ENCODE results near the gene TNPO1. TPM values are rescaled to one million over a fixed set of nuclear protein-coding genes. Genes with fewer than 3 reads are reported as not detected.

TNPO1 gene
- total RNA-seq, 1 experiment from 2014 or later: 303 TPM

DNA sequence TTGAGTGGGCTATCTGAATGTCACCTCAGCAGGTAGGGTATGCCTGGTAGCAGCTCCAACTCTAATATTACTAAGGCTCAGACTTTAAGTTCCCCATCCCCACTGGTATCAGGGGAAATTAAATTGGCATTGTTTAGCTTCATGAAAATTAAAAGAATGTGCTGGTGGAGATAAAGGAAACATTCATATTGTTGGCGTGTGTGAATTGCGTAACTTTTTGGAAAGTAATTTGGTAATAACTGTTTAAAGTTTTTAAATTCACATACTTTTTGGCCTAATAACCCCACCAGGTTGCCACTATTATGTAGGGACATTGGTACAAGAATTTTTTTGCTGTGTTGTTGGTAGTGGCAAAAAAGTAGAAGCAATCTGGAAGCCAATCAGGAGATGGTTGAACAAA lies 29.4 kb downstream of the TNPO1 start:
- DNase-seq (ENCODE audit: low read depth, low spot score): no peak
- in situ Hi-C loops (cut with HindIII; ENCODE audit: low pct_unique_long_range_greater_than_20kb, low sequenced_read_pairs): no loop called here

DNA sequence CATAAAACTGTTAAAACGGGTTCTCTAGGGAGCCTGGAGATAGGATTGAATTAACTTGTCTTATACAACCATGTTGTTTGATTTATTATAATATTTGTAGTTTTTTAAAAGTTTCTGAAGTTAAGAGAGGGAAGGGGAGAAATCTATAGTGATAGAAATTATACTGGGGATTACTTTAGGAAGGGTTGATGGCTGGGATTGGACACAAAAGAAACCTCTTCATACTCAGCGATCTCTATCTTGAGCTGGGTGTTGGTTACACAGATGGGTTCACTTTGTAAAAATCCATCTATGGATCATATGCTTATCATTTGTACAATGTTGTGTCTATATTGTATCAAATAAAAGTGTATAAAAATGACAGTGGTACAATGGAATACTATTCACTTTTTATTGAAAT lies 30.0 kb downstream of the TNPO1 start:
- in situ Hi-C loops (cut with HindIII; ENCODE audit: low pct_unique_long_range_greater_than_20kb, low sequenced_read_pairs): no loop called here

DNA sequence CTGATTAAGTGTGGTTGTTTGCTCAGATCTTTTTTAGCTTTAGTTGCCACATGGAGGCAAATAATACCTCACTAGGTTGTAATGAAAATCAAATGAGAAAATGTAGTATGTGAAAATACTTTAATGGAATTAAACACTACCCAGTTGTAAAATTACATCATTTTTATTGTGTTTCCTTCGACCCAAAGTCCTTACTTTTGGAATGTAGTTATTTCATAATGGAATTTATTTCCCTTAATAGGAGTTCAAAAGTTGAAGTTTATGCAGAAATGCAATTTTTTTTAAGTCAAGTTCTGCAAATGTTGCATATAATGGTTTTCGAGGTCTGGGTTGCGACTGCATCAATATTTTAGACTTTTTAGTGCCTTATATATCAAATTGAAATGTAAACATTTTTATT lies 31.0 kb downstream of the TNPO1 start:
- in situ Hi-C loops (cut with HindIII; ENCODE audit: low pct_unique_long_range_greater_than_20kb, low sequenced_read_pairs): no loop called here
- no peak for DNase-seq (ENCODE audit: low read depth, low spot score)

More for the DNA sequence above, 30.0 kb downstream of the TNPO1 start:
- DNase-seq (ENCODE audit: low read depth, low spot score): no peak

DNA sequence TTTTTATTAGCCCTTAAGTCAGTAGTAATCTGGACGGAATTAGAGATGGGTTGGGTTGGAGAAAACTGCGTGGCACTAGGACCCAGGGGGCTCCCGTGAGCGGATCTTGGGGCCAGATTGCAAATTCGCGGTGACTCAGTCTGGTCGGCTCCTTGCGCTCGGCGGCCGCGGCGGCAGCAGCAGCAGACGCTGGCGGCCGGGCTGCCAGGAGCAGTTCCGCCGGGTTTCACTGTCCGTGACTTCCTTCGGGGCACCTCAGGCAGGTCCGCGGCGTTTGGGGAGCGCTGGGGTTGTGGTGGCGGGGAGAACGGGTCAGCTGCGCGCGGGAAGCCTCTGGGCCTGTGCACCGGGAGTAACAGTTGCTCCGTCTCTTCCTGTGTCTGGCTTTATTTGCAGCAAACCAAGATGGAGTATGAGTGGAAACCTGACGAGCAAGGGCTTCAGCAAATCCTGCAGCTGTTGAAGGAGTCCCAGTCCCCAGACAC lies 31.6 kb downstream of the TNPO1 start:
- peak; percentile 91 for DNase-seq (ENCODE audit: low read depth, low spot score)
- in situ Hi-C loops (cut with HindIII; ENCODE audit: low pct_unique_long_range_greater_than_20kb, low sequenced_read_pairs): no loop called here

DNA sequence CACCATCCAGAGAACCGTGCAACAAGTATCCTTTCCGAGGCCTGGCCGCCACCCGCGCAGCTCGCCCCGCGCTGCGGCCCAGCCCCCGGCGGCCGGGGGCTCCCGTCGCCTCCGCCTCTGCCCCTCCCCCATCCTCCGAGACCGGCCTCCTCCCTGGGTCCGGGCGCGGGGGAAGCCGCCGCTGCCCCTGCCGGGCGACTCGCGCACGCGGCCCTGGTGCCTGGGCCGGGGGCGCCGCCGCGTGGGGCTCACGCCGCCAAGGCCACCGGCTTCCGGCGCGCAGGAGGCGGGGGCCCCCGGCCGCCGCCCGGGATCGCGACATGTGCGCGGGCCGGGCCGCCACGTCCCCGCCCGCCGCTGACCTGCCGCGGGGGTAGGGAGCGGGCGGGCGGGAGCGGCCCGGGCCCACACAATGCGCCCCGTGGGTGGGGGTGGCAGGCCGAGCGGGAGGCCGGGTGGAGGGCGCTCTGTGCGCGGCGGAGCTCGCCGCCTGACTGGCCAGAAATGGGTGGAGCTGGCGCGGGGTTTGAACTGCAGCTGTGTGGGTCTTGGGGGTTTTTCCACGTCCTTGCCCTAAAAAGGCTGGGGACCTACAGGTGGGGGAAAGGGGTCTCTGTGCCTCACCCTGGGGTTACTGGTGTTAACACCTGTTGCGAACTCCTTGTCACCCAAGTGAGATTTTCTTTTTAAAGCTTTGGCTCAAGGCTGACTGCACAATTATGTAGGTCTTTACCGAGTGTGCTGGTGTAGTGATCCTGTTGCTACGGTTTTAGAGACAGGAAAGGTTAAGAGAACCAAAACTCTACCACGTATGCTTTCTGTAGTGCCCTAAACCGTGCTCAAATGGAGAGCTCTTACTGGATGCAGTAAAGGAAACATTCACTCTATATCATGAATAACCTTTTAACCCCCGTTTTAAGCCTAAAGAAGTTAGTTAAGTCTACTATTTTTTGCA lies 32.3 kb downstream of the TNPO1 start:
- DNase-seq (ENCODE audit: low read depth, low spot score): peak; percentile 54
- in situ Hi-C loops (cut with HindIII; ENCODE audit: low pct_unique_long_range_greater_than_20kb, low sequenced_read_pairs): no loop called here

DNA sequence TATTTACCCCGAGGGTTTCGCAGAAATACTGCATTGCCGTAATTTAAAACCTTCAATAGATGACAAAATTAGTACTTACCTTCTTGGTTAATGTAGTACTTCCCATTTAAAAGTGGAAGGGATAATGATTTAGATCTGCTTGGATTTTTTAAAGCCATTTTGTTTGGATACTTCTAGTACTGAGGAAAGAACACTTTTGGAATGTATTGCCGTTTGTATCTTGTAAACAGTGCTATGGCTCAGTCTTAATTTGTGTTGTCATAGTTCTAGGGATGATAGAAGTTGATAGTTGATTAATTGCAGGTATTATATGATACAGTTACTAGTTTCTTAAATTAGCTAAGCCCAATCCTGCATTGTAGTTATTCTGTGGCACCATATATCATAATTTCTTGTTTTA lies 33.1 kb downstream of the TNPO1 start:
- in situ Hi-C loops (cut with HindIII; ENCODE audit: low pct_unique_long_range_greater_than_20kb, low sequenced_read_pairs): no loop called here
- no peak for DNase-seq (ENCODE audit: low read depth, low spot score)

DNA sequence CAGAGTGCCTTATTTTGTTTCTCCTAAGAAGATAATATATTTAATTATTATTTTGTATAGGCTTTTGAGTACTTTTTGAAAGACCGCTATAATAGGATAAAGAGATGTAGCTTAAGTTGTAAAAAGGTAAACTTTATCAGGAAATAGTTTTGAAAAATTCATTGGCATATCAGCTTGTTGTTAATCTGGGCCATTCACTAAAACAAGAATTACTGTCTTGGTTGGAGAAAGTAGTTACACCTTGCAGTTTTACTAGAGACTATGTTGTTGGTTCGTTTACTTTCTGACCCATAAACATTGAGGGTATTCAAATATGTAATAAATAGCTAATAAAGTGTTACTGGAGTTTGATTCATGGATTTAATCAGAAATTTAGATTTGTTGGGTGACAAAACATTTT lies 33.7 kb downstream of the TNPO1 start:
- no peak for DNase-seq (ENCODE audit: low read depth, low spot score)
- in situ Hi-C loops (cut with HindIII; ENCODE audit: low pct_unique_long_range_greater_than_20kb, low sequenced_read_pairs): no loop called here

DNA sequence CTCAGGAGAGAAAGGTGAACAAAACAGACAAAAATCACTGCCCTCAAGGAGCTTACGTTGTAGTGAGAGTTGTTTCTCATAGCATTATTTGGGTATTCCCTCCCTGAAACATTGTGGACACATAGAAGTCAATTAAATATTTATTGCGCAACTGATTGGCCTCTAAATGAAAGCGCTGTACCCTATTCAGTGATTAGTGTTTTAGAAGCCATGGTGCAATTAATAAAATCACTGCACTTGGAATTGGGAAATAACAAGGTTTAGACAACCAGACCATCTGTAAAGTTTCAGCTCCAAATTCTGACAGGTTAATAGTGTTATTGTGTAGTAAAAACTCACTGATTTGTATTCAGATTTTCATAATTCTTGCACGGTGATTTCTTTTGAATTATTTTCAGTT lies 35.9 kb downstream of the TNPO1 start:
- no peak for DNase-seq (ENCODE audit: low read depth, low spot score)
- in situ Hi-C loops (cut with HindIII; ENCODE audit: low pct_unique_long_range_greater_than_20kb, low sequenced_read_pairs): no loop called here

DNA sequence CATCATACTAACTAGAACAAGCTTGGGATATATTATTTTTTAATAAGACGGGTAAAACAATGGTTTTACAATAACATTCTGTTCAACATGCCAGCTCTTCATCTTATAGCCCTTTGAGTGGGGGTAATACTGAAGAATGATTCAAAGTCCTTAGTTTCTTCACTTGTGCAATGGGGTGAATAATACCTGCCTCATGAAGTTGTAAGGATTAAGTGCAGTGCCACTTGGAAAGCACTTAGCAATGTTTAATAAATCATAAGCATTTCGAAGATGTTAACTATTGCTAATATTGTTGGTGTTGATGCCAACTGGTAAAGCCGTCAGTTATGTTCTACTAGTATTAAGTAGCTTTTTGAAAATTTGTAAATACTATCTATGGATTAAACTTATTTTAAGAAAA lies 38.0 kb downstream of the TNPO1 start:
- no peak for DNase-seq (ENCODE audit: low read depth, low spot score)
- in situ Hi-C loops (cut with HindIII; ENCODE audit: low pct_unique_long_range_greater_than_20kb, low sequenced_read_pairs): no loop called here

DNA sequence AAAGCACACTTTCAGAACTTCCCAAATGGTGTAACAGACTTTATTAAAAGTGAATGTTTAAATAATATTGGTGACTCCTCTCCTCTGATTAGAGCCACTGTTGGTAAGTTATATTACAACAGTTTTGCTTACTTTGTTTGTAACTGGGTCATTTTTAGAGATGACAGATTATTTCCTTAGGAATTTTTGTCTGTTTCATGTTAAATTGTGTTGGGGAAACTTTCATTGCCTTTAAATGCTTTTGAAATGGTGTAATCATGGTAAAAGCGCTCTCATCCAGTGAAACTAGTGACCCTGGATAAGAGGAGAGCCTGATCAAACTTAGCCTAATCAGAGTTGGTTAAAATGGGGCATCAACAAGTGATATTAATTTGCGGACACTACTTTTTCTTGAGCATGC lies 39.4 kb downstream of the TNPO1 start:
- no peak for DNase-seq (ENCODE audit: low read depth, low spot score)
- in situ Hi-C loops (cut with HindIII; ENCODE audit: low pct_unique_long_range_greater_than_20kb, low sequenced_read_pairs): no loop called here

DNA sequence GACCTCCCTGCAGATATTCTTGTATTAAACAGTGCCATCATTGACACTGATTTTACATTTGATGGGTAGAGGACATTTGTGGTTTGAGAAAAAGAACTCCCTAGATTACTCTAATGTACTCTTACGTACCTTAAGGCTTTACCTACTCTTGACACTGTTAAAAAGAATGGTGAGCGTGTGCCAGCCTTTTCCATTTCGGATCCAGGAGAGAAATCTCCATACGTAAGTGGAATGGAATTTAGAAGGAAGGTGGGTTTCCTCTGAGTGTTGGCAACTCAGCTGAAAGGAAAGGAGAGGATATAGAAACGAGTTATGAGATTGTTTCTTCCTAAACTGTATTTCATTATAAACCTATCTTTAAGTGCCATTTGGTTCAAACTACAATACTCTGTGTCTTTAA lies 40.9 kb downstream of the TNPO1 start:
- in situ Hi-C loops (cut with HindIII; ENCODE audit: low pct_unique_long_range_greater_than_20kb, low sequenced_read_pairs): no loop called here
- DNase-seq (ENCODE audit: low read depth, low spot score): no peak

DNA sequence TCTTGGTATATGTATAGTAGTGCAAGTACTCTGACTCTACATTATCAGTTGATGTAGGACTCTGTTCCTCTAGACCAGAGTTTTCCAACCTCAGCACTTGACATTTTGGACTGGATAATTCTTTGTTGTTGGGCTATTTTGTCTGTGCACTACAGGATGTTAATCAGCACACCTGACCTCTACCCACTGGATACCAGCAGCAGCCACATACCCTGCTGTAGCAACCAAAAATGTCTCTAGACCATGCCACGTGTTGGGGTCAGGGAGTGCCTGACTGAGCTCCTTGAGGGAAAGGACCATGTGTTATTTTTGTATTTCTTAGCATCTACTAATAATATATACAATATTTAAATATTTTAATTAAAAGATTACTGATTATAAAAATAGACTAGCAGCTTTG lies 42.7 kb downstream of the TNPO1 start:
- DNase-seq (ENCODE audit: low read depth, low spot score): no peak
- in situ Hi-C loops (cut with HindIII; ENCODE audit: low pct_unique_long_range_greater_than_20kb, low sequenced_read_pairs): no loop called here

DNA sequence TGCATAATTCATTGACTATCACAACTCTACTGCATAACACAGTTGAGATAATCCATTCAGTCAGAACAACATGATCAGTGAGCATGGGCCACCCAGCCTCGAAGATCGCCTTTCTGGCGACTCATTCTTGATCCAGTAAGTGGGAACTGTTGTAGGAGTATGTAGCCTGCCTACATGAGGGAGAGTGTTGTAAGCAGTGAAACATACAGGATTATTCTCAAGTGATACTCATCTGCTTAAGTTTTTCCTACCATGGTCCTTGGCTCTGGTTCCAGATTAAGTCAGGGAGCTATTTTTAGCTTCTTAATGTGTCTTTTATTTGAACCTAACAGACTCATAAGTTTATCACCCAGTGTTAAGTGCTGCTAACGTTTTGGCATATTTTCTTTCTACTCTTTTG lies 44.0 kb downstream of the TNPO1 start:
- in situ Hi-C loops (cut with HindIII; ENCODE audit: low pct_unique_long_range_greater_than_20kb, low sequenced_read_pairs): no loop called here
- DNase-seq (ENCODE audit: low read depth, low spot score): no peak

DNA sequence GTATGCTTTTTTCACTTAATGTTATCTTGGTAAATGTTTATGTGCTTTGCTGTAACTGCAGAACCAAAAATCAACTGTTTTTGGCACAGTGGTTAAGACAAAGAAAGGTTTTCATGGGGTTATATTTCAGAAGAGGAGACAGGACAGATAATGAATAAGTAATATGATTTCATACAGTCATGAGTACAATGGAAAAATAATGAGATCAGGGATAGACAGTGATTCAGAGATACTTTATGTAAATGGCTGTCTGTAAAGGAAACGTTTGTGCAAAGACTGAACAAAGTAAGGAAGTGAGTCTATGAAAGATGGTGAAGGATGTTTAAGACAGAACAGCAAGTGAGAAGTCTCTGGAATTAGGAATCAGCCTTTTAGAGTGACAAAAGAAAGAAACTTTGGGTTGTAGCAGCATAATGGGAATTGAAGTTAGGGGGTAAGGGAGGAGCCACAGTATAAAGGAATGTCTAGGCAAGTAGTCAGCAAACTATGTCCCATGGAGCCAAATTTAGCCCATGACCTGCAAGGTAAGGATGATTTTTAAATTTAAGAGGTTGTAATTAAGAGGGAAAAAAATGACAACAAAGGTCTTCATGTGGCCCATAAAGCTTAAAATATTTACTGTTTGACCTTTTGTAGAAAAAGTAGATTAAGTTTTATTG lies 55.0 kb downstream of the TNPO1 start:
- peak; percentile 33 for DNase-seq (ENCODE audit: low read depth, low spot score)
- in situ Hi-C loops (cut with HindIII; ENCODE audit: low pct_unique_long_range_greater_than_20kb, low sequenced_read_pairs): no loop called here

DNA sequence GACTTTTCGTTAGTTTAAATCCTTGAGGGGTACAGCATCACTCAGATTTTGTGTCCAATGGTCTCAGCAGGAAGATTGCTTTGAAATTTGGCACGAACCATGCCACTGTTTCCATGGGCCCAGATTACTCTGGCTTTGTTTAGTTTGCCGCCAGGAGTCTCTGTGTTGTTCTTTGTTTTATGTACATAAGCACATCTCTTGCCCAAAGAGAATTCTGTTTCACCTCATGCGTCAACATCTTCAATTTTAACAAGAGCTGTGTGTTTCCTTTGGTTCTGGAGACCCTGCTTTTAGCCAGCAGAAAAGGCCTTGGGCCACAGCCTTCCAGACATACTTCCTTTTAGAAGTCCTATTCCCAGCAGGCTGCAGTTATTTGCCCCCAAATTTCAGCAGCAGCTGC lies 62.4 kb downstream of the TNPO1 start:
- DNase-seq (ENCODE audit: low read depth, low spot score): peak; percentile 96
- in situ Hi-C loops (cut with HindIII; ENCODE audit: low pct_unique_long_range_greater_than_20kb, low sequenced_read_pairs): no loop called here

DNA sequence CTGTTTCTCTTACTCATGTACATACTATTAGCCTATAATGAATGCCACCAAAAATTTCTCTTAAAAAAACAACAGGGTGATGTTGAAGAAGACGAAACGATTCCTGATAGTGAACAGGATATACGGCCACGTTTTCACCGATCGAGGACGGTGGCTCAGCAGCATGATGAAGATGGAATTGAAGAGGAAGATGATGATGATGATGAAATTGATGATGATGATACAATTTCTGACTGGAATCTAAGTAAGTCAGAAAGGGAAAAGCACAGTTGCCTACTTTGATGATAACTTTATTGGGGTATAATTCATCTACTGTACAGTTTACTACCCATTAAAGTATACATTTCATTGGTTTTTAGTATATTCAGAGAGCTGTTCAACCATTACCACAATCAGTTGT lies 66.5 kb downstream of the TNPO1 start:
- in situ Hi-C loops (cut with HindIII; ENCODE audit: low pct_unique_long_range_greater_than_20kb, low sequenced_read_pairs): no loop called here
- DNase-seq (ENCODE audit: low read depth, low spot score): no peak

DNA sequence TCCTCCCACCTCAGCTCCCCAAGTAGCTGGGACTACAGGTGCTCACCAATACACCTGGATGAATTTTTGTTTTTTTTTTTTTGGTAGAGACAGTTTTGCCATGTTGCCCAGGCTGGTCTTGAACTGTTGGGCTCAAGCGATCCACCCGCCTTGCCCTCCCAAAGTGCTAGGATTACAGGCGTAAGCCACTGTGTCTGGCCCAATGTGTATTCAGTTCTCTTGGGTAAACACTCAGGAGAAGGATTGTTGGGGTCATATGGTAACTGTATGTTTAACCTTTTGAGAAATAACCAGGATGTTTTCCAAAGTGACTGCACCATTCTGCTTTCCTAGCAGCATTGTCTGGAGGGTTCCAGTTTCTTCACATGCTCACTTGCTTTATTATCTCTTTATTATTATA lies 67.4 kb downstream of the TNPO1 start:
- in situ Hi-C loops (cut with HindIII; ENCODE audit: low pct_unique_long_range_greater_than_20kb, low sequenced_read_pairs): no loop called here
- DNase-seq (ENCODE audit: low read depth, low spot score): no peak

DNA sequence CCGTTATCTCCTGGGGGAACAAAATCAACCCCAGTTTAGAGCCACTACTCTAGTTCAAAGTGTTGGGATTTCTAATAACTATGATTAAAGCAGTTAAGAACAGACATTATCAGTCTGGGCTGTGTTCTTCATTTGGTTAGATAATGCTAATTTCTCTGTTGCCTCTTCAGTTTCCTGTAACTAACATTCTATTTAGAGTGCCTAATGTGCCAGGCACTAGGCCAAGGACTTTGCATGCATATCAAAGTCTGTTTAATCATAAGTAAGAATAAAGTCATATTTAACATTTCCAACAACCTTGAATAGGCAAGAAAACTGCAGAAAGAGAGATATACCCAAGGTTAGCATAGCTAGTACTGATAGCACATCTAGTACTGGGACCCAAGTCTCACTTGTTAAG lies 68.4 kb downstream of the TNPO1 start:
- no peak for DNase-seq (ENCODE audit: low read depth, low spot score)
- in situ Hi-C loops (cut with HindIII; ENCODE audit: low pct_unique_long_range_greater_than_20kb, low sequenced_read_pairs): no loop called here

DNA sequence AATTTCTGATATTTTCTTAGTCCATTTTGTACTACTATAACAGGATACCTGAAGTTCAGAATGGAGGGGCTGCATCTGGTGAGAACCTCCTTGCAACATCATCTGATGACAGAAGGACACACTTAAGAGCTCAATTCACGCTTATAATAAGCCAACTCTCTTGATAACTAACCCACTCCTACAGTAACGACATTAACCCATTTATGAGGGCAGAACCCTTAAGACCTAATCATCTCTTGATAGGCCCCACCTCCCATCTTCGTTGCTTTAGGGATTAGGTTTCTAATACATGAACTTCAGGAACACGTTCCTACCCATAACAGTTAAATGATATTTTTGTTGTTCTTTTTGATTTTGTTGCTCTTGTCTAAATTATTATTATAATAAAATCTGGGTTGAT lies 69.4 kb downstream of the TNPO1 start:
- in situ Hi-C loops (cut with HindIII; ENCODE audit: low pct_unique_long_range_greater_than_20kb, low sequenced_read_pairs): no loop called here
- no peak for DNase-seq (ENCODE audit: low read depth, low spot score)
